T-helper 2 cell treated with Interferon-gamma antibody and Interleukin-4, amounts not matched to agents 100 ng/mL and 5 ng/mL, for 36 hours (primary cell): ENCODE measurements around the gene FAM120C. TPM values are rescaled to one million over a fixed set of nuclear protein-coding genes. Genes with fewer than 3 reads are reported as not detected.

Experiments
- intact Hi-C: fragments of 100-400 bp; cut with micrococcal nuclease; formaldehyde crosslinking; loops from one replicate; pipeline ENCODE4 v1.15.1; 2023
- total RNA-seq: library from RNA; stranded (reverse); gene quantifications from 2 replicates; pipeline ENCODE4 v1.2.3, GENCODE V29; 2022

FAM120C gene
- 11.8 and 12.0 TPM in 2 replicates for total RNA-seq

- intact Hi-C loops = loop anchor here (1.0 to 5.0 kb wide), 9 partner anchors 139 to 1534 kb away; partner anchors contain the start of genes GNL3L, PHF8, RRAGB and TSPYL2
Observed at GRCh38 chrX:54182864-54183613, at the start of gene FAM120C. Gene FAM120C, minus strand, starts transcription at chrX:54183254. Its CDS starts 56 bp downstream, at chrX:54183198.

- intact Hi-C loops = no loop called here
Observed at GRCh38 chrX:54230435-54231148, 47.5 kb upstream of the FAM120C start.

- intact Hi-C loops = no loop called here
Observed at GRCh38 chrX:54223581-54223980, 40.5 kb upstream of the FAM120C start.

GRCh38 chrX:54213603-54214002, 30.5 kb upstream of the FAM120C start:
- intact Hi-C loops = no loop called here

- intact Hi-C loops = no loop called here
Observed at GRCh38 chrX:54208531-54208930, 25.5 kb upstream of the FAM120C start.

GRCh38 chrX:54198262-54198661, 15.2 kb upstream of the FAM120C start:
- intact Hi-C loops = no loop called here

- intact Hi-C loops = no loop called here
Observed at GRCh38 chrX:54194982-54195588, 12.0 kb upstream of the FAM120C start.

- intact Hi-C loops = no loop called here
Observed at GRCh38 chrX:54193085-54193821, 10.2 kb upstream of the FAM120C start.

- intact Hi-C loops = loop anchor here (5.0 kb wide), 2 partner anchors 1102 to 1533 kb away; partner anchors contain the start of genes RRAGB and TSPYL2
Observed at GRCh38 chrX:54184474-54184873, 1.4 kb upstream of the FAM120C start.

GRCh38 chrX:54182194-54182863, 725 bp downstream of the FAM120C start:
- intact Hi-C loops = loop anchor here (1.0 to 5.0 kb wide), 5 partner anchors 348 to 1535 kb away; partner anchors contain the start of genes GNL3L, RRAGB and TSPYL2

GRCh38 chrX:54181202-54181953, 1.7 kb downstream of the FAM120C start:
- intact Hi-C loops = loop anchor here (5.0 kb wide), 2 partner anchors 1099 to 1536 kb away; partner anchors contain the start of genes RRAGB and TSPYL2

- intact Hi-C loops = loop anchor here (5.0 kb wide), 2 partner anchors 1098 to 1537 kb away; partner anchors contain the start of genes RRAGB and TSPYL2
Observed at GRCh38 chrX:54180403-54180802, 2.7 kb downstream of the FAM120C start.

- intact Hi-C loops = no loop called here
Observed at GRCh38 chrX:54178100-54178940, 4.7 kb downstream of the FAM120C start.

GRCh38 chrX:54177306-54177705, 5.7 kb downstream of the FAM120C start:
- intact Hi-C loops = no loop called here

GRCh38 chrX:54173791-54174190, 9.3 kb downstream of the FAM120C start:
- intact Hi-C loops = no loop called here

GRCh38 chrX:54172455-54172854, 10.6 kb downstream of the FAM120C start:
- intact Hi-C loops = no loop called here

- intact Hi-C loops = no loop called here
Observed at GRCh38 chrX:54171527-54172250, 11.4 kb downstream of the FAM120C start.

GRCh38 chrX:54171091-54171490, 12.0 kb downstream of the FAM120C start:
- intact Hi-C loops = no loop called here
